Measurements from ENCODE around the gene CHMP2A. TPM values are rescaled to one million over a fixed set of nuclear protein-coding genes. Genes with fewer than 3 reads are reported as not detected.

CHMP2A gene
- total and polyA plus RNA-seq, 2 of the 13 experiments (the other 11 are each of a cell fraction or from before 2014, with no cell fraction given), result 49.7 to 55.0 TPM

- TF ChIP-seq, protein P1, sequence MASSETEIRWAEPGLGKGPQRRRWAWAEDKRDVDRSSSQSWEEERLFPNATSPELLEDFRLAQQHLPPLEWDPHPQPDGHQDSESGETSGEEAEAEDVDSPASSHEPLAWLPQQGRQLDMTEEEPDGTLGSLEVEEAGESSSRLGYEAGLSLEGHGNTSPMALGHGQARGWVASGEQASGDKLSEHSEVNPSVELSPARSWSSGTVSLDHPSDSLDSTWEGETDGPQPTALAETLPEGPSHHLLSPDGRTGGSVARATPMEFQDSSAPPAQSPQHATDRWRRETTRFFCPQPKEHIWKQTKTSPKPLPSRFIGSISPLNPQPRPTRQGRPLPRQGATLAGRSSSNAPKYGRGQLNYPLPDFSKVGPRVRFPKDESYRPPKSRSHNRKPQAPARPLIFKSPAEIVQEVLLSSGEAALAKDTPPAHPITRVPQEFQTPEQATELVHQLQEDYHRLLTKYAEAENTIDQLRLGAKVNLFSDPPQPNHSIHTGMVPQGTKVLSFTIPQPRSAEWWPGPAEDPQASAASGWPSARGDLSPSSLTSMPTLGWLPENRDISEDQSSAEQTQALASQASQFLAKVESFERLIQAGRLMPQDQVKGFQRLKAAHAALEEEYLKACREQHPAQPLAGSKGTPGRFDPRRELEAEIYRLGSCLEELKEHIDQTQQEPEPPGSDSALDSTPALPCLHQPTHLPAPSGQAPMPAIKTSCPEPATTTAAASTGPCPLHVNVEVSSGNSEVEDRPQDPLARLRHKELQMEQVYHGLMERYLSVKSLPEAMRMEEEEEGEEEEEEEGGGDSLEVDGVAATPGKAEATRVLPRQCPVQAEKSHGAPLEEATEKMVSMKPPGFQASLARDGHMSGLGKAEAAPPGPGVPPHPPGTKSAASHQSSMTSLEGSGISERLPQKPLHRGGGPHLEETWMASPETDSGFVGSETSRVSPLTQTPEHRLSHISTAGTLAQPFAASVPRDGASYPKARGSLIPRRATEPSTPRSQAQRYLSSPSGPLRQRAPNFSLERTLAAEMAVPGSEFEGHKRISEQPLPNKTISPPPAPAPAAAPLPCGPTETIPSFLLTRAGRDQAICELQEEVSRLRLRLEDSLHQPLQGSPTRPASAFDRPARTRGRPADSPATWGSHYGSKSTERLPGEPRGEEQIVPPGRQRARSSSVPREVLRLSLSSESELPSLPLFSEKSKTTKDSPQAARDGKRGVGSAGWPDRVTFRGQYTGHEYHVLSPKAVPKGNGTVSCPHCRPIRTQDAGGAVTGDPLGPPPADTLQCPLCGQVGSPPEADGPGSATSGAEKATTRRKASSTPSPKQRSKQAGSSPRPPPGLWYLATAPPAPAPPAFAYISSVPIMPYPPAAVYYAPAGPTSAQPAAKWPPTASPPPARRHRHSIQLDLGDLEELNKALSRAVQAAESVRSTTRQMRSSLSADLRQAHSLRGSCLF (CRISPR knock-in tag; IDR thresholded peaks at IDR 0.05; ENCODE audit: borderline replicate concordance), result no peak
- TF ChIP-seq NR2F6 (IDR thresholded peaks at IDR 0.05), result no peak
- TF ChIP-seq NR2F6 (CRISPR knock-in tag; IDR thresholded peaks at IDR 0.05), result no peak
- no peak for TF ChIP-seq MIXL1 (CRISPR knock-in tag; IDR thresholded peaks at IDR 0.05)
- peak; percentile 77; the same call in 1 of the 2 replicates for TF ChIP-seq SIN3A (IDR thresholded peaks at IDR 0.05; ENCODE audit: borderline replicate concordance, low read depth, low read length)
- peak; percentile 83 for TF ChIP-seq HNF1B (CRISPR knock-in tag; IDR thresholded peaks at IDR 0.05)
- TF ChIP-seq SNAI1 (CRISPR knock-in tag; IDR thresholded peaks at IDR 0.05; ENCODE audit: borderline replicate concordance), result no peak
- TF ChIP-seq YY1 (IDR thresholded peaks at IDR 0.05; ENCODE audit: insufficient read depth, insufficient replicate concordance, low read depth, low read length), result peak; percentile 63
- TF ChIP-seq TRAFD1 (CRISPR knock-in tag; IDR thresholded peaks at IDR 0.05; ENCODE audit: borderline replicate concordance), result 0 out of 2 replicates have a peak, but pooled peaks have one; percentile 20
- TF ChIP-seq ATF7-NPFF (CRISPR knock-in tag; IDR thresholded peaks at IDR 0.05; ENCODE audit: low read depth), result peak; percentile 50; the same call in 1 of the 2 replicates
- peak; percentile 67; the same call in 1 of the 2 replicates for TF ChIP-seq NRL (CRISPR knock-in tag; IDR thresholded peaks at IDR 0.05; ENCODE audit: borderline replicate concordance)
- TF ChIP-seq ZNF747 (CRISPR knock-in tag; IDR thresholded peaks at IDR 0.05; ENCODE audit: borderline replicate concordance), result 0 out of 2 replicates have a peak, but pooled peaks have one; percentile 13
- TF ChIP-seq ZNF3 (CRISPR knock-in tag; IDR thresholded peaks at IDR 0.05), result no peak
- TF ChIP-seq SMARCC2 (IDR thresholded peaks at IDR 0.05), result no peak
- TF ChIP-seq PITX1 (CRISPR knock-in tag; IDR thresholded peaks at IDR 0.05), result no peak
- TF ChIP-seq ZNF33A (CRISPR knock-in tag; IDR thresholded peaks at IDR 0.05; ENCODE audit: borderline replicate concordance), result no peak
Observed at GRCh38 chr19:58554494-58555368, at the start of gene CHMP2A (continued).
